Colonic mucosa (tissue), 4 donors: ENCODE data around the gene FBL. TPM values are rescaled to one million over a fixed set of nuclear protein-coding genes. Genes with fewer than 3 reads are reported as not detected.
"Not testable (repeated sequence)": the region's sequence is repeated elsewhere in the genome, so short reads cannot be mapped to it uniquely, and the experiment has no call there.

Source experiments
- DNase-seq: peaks from one replicate; pipeline ENCODE4 v3.0.0-alpha.2; 2020
- H3K27ac ChIP-seq: fragments of 200-600 bp; one replicate; pipeline ENCODE4 v1.8.0; 2021
- H3K27me3 ChIP-seq: fragments of 200-600 bp; one replicate; pipeline ENCODE4 v1.8.0; 2021
- H3K36me3 ChIP-seq: fragments of 200-600 bp; one replicate; pipeline ENCODE4 v1.8.0; 2021
- H3K4me1 ChIP-seq: fragments of 200-600 bp; one replicate; pipeline ENCODE4 v1.8.0; 2021; ENCODE audit warnings: mild to moderate bottlenecking
- H3K4me3 ChIP-seq: fragments of 200-600 bp; one replicate; pipeline ENCODE4 v1.8.0; 2021
- H3K9ac ChIP-seq, 2 donors: one replicate each; pipeline ENCODE4 v1.7.0; 2013; ENCODE audit warnings: control low read depth in 2 of 2, low read depth in 2 of 2, low read length in 2 of 2
- H3K9me3 ChIP-seq: fragments of 200-600 bp; one replicate; pipeline ENCODE4 v1.8.0; 2021
- CTCF ChIP-seq: fragments of 200-600 bp; IDR thresholded peaks from one replicate; pipeline ENCODE4 v1.8.0; 2022; ENCODE audit warnings: antibody characterized with exemption, mild to moderate bottlenecking
- intact Hi-C: fragments of 100-400 bp; cut with DNase I; formaldehyde crosslinking; loops from one replicate; pipeline ENCODE4 v1.14.1; 2022
- total RNA-seq, 2 donors: library from RNA; stranded (reverse); fragmentation: NEBNext Ultra II Directional in 1 of 2; extraction: Animal tissue kit (Norgen Biotek cat#: 25700) in 1 of 2; gene quantifications; one replicate each; pipeline ENCODE4 v1.2.1, GENCODE V29; 2021
- donor health status: healthy.
- donor health status: DM: no; HTN: no; CAD: no.
- donor health status: DM: no; HTN: no; CAD: no.

FBL gene
- total RNA-seq, 2 donors from 2014 or later = 155 to 297 TPM

- H3K9me3 ChIP-seq, H3K4me1 ChIP-seq, H3K27me3 ChIP-seq, intact Hi-C loops, DNase-seq, H3K27ac ChIP-seq, H3K4me3 ChIP-seq, H3K9ac ChIP-seq, H3K36me3 ChIP-seq: not testable (repeated sequence)
Measured at GRCh38 chr19:39885821-39886554, 39.8 kb upstream of the FBL start.

DNA sequence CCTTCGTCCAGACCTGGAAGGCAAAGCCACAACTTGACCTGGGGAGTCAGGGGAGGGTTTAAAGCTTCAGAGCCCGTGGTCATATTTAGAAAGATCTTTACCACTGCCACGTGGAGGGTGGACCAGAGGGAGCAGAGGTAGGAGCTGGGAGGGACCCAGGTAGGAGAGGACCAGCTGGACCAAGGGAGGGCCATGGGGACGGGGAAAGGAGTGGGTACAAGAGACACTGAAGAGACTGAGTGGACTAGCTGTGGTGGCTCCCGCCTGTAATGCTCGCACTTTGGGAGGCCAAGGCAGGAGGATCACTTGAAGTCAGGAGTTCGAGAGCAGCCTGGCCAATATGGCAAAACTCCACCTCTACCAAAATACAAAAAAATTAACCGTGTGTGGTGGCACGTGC lies 38.5 kb upstream of the FBL start:
- intact Hi-C loops, DNase-seq, H3K4me3 ChIP-seq, H3K9ac ChIP-seq, H3K36me3 ChIP-seq, H3K27ac ChIP-seq, H3K27me3 ChIP-seq, H3K4me1 ChIP-seq, H3K9me3 ChIP-seq: not testable (repeated sequence)

- DNase-seq, H3K4me1 ChIP-seq, intact Hi-C loops, H3K9ac ChIP-seq, H3K9me3 ChIP-seq, H3K27me3 ChIP-seq, H3K4me3 ChIP-seq, H3K27ac ChIP-seq, H3K36me3 ChIP-seq: not testable (repeated sequence)
Measured at GRCh38 chr19:39882645-39883044, 36.5 kb upstream of the FBL start.

- DNase-seq, H3K9ac ChIP-seq, intact Hi-C loops, H3K27ac ChIP-seq, H3K27me3 ChIP-seq, H3K4me1 ChIP-seq, H3K4me3 ChIP-seq, H3K9me3 ChIP-seq, H3K36me3 ChIP-seq: not testable (repeated sequence)
- peak; percentile 12 for TF ChIP-seq CTCF
Measured at GRCh38 chr19:39881495-39882110, 35.4 kb upstream of the FBL start.

DNA sequence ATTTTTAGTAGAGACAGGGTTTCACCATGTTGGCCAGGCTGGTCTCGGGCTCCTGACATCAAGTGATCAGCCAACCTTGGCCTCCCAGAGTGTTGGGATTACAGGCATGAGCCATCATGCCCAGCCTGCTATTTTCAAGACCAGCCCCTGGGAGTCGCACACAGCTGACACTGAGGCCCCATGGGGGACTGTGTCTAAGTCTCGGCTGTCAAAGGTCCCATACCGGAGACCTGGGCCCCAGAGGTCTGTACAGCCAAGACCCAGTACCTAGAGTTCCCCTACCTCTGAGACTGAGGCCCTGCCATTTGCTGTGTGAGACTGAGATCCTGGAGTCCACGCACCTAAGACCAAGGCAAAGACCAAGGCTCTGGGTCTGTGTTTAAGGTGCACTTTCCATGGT lies 34.1 kb upstream of the FBL start:
- intact Hi-C loops, H3K4me1 ChIP-seq, H3K27ac ChIP-seq, H3K27me3 ChIP-seq, H3K36me3 ChIP-seq, H3K4me3 ChIP-seq, H3K9me3 ChIP-seq, DNase-seq, H3K9ac ChIP-seq: not testable (repeated sequence)

DNA sequence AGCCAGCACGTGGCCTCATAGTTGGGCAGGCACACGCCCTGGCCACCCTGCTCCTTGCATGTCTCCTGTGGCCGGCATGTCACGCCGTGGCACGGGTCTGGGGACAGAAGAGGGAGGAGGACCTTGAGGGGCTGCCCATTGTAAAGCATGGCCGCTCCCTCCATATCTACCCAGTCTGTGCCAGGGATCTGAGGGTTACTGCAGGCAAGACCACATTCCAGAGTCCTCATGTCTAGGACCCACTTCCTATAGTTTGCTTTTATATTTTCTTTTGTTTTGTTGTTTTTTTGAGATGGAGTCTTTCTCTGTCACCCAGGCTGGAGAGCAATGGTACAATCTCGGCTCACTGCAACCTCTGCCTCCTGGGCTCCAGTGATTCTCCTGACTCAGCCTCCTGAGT lies 33.6 kb upstream of the FBL start:
- H3K4me3 ChIP-seq, H3K4me1 ChIP-seq, DNase-seq, H3K36me3 ChIP-seq, H3K9ac ChIP-seq, intact Hi-C loops, H3K9me3 ChIP-seq, H3K27me3 ChIP-seq, H3K27ac ChIP-seq: not testable (repeated sequence)

DNA sequence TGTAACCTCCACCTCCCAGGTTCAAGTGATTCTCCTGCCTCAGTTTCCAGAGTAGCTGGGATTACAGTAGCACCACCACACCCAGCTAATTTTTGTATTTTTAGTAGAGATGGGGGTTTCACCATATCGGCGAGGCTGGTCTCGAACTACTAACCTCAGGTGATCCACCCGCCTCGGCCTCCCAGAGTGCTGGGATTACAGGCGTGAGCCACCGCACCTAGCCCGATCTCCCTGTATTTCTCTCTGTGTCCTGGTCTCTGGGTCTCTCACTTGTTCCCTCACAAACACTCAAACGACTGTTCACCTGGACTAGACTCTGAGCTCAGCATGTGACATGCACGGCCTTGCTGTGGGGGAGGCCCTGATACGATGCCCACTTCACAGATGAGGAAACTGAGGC lies 32.7 kb upstream of the FBL start:
- DNase-seq, H3K27ac ChIP-seq, H3K9me3 ChIP-seq, H3K27me3 ChIP-seq, H3K36me3 ChIP-seq, intact Hi-C loops, H3K4me1 ChIP-seq, H3K9ac ChIP-seq, H3K4me3 ChIP-seq: not testable (repeated sequence)

DNA sequence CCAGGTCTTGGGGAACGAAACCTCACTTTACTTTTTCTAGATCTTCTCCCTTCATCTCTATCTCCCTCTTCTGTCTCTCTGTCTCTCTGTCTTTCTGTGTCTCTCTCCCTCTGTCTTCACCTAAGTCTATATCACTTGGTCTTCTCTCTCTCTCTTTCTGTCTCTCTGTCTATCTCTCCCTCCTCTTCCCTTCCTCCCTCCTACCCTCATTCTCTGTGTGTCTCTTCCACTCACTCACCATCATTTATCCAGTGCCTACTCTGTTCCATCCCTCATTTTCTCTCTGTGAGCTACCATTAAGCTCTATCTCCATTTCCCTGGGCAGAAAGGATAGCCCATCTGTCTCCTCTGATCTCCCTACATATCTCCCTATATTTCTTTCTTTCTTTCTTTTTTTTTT lies 32.2 kb upstream of the FBL start:
- Histone ChIP-seq H3K27me3 (no peaks in the 10 kb centered on the region), H3K4me3 (no peak overlapping the region), H3K9me3 (no peaks in the 10 kb centered on the region), H3K27ac (no peak overlapping the region), H3K4me1 (no peaks in the 10 kb centered on the region), H3K36me3 (no peaks in the 10 kb centered on the region), H3K9ac (no peak overlapping the region)
- no peak for DNase-seq
- intact Hi-C loops = no loop called here
- TF ChIP-seq CTCF = no peak

- intact Hi-C loops, H3K9ac ChIP-seq, DNase-seq, H3K9me3 ChIP-seq, H3K27me3 ChIP-seq, H3K4me1 ChIP-seq, H3K27ac ChIP-seq, H3K4me3 ChIP-seq, H3K36me3 ChIP-seq: not testable (repeated sequence)
Measured at GRCh38 chr19:39877982-39878381, 31.8 kb upstream of the FBL start.

DNA sequence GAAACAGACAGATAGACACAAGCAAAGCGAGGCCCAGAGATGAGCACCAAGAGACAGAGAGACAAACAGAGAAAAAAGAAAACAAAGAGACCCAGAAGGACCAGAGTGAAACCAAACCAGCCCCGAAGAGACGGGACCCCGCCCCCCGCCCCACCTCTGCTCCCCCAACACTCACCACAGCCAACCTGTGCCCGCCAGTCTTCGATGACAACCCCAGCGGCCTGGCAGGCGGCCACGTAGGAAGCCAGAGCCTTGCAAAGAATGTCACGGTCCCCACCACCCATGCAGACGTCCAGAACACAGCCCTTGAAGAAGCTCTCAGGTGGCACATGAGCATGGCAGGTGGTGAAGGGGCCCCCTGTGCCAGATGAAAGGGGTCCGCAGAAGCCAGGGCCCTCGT lies 31.3 kb upstream of the FBL start:
- intact Hi-C loops, H3K27me3 ChIP-seq, H3K4me3 ChIP-seq, H3K9ac ChIP-seq, DNase-seq, H3K9me3 ChIP-seq, H3K27ac ChIP-seq, H3K4me1 ChIP-seq, H3K36me3 ChIP-seq: not testable (repeated sequence)

- H3K4me1 ChIP-seq, intact Hi-C loops, H3K36me3 ChIP-seq, H3K4me3 ChIP-seq, H3K27me3 ChIP-seq, H3K9ac ChIP-seq, DNase-seq, H3K27ac ChIP-seq, H3K9me3 ChIP-seq: not testable (repeated sequence)
Measured at GRCh38 chr19:39876486-39876885, 30.3 kb upstream of the FBL start.

GRCh38 chr19:39875401-39875864 lies 29.3 kb upstream of the FBL start:
- H3K9me3 ChIP-seq, H3K4me3 ChIP-seq, intact Hi-C loops, H3K36me3 ChIP-seq, DNase-seq, H3K27ac ChIP-seq, H3K27me3 ChIP-seq, H3K4me1 ChIP-seq, H3K9ac ChIP-seq: not testable (repeated sequence)
